Measurements from ENCODE around the gene PPP1R14C. TPM values are rescaled to one million over a fixed set of nuclear protein-coding genes. Genes with fewer than 3 reads are reported as not detected.

PPP1R14C gene
- polyA plus RNA-seq, 3 donors = 0.11 TPM; not detected in 2

GRCh38 chr6:150159757-150160156 lies 16.9 kb downstream of the PPP1R14C start:
- H3K4me1 ChIP-seq (ENCODE audit: control insufficient read depth in 1 of 2, insufficient read depth in 2 of 2, low read length in 2 of 2) = peaks cover 0 to 3% of the 10 kb centered on the region in 2 donors
- no peak overlapping the region for H3K4me3 ChIP-seq (replicated peaks in 1 of 3; ENCODE audit: low read depth in 2 of 3, low read length in 3 of 3)
- H3K79me2 ChIP-seq (ENCODE audit: insufficient read depth, low read length) = no peaks in the 10 kb centered on the region
- H3K4me1 Mint-ChIP-seq = peaks cover 9% of the 10 kb centered on the region
- H3K27ac ChIP-seq (ENCODE audit: low read depth in 1 of 2, low read length in 2 of 2) = no peak overlapping the region
- intact Hi-C loops (cut with micrococcal nuclease) = no loop called here
- H3K9me3 Mint-ChIP-seq = peaks cover 0 to 4% (median 0%) of the 10 kb centered on the region in 7 donors
- WGBS (ENCODE audit: insufficient coverage) = 100% methylated on average over 1 of the region's 4 CpGs
- H3K27me3 Mint-ChIP-seq (ENCODE audit: low read depth in 3 of 3) = peaks cover 3 to 8% (median 6%) of the 10 kb centered on the region in 3 donors
- H3K36me3 Mint-ChIP-seq = no peaks in the 10 kb centered on the region
- no peak overlapping the region for H2AFZ ChIP-seq (ENCODE audit: insufficient read depth, low read depth, low read length, poor library complexity, severe bottlenecking)
- no peaks in the 10 kb centered on the region for H3K27me3 ChIP-seq (ENCODE audit: control insufficient read depth in 2 of 2, insufficient read depth in 2 of 2, low read length in 2 of 2)
- H3K36me3 ChIP-seq (replicated peaks in 1 of 2; ENCODE audit: control insufficient read depth in 1 of 2, insufficient read depth in 2 of 2, low read length in 2 of 2) = no peaks in the 10 kb centered on the region
- H3K4me3 Mint-ChIP-seq = no peak overlapping the region
- no peak for TF ChIP-seq CTCF (IDR thresholded peaks at IDR 0.05)
- H3K9me3 ChIP-seq (replicated peaks in 1 of 2; ENCODE audit: control insufficient read depth in 1 of 2, insufficient read depth in 1 of 2, low read length in 2 of 2) = no peaks in the 10 kb centered on the region
- H3K4me2 ChIP-seq (replicated peaks; ENCODE audit: extremely low read depth, low read length, poor library complexity, severe bottlenecking) = no peak overlapping the region
- no peak overlapping the region for H3K9ac ChIP-seq (ENCODE audit: insufficient read depth, low read length, poor library complexity, severe bottlenecking)
- DNase-seq = no peak
- no peaks in the 10 kb centered on the region for H4K20me1 ChIP-seq (ENCODE audit: insufficient read depth, low read length)
- no peak overlapping the region for H3K27ac Mint-ChIP-seq

GRCh38 chr6:150163970-150164369 lies 21.1 kb downstream of the PPP1R14C start:
- Mint-ChIP-seq H3K4me1 (peaks cover 7% of the 10 kb centered on the region), H3K4me3 (no peak overlapping the region), H3K27me3 (ENCODE audit: low read depth in 3 of 3) (peaks cover 2 to 10% (median 6%) of the 10 kb centered on the region in 3 donors), H3K36me3 (no peaks in the 10 kb centered on the region), H3K27ac (no peak overlapping the region), H3K9me3 (peaks cover 0 to 9% (median 0%) of the 10 kb centered on the region in 7 donors)
- Histone ChIP-seq H3K9me3 (replicated peaks in 1 of 2; ENCODE audit: control insufficient read depth in 1 of 2, insufficient read depth in 1 of 2, low read length in 2 of 2) (no peaks in the 10 kb centered on the region), H2AFZ (ENCODE audit: insufficient read depth, low read depth, low read length, poor library complexity, severe bottlenecking) (no peak overlapping the region), H4K20me1 (ENCODE audit: insufficient read depth, low read length) (no peaks in the 10 kb centered on the region), H3K27me3 (ENCODE audit: control insufficient read depth in 2 of 2, insufficient read depth in 2 of 2, low read length in 2 of 2) (no peaks in the 10 kb centered on the region), H3K79me2 (ENCODE audit: insufficient read depth, low read length) (no peaks in the 10 kb centered on the region), H3K9ac (ENCODE audit: insufficient read depth, low read length, poor library complexity, severe bottlenecking) (no peak overlapping the region), H3K36me3 (replicated peaks in 1 of 2; ENCODE audit: control insufficient read depth in 1 of 2, insufficient read depth in 2 of 2, low read length in 2 of 2) (no peaks in the 10 kb centered on the region), H3K27ac (ENCODE audit: low read depth in 1 of 2, low read length in 2 of 2) (no peak overlapping the region), H3K4me1 (ENCODE audit: control insufficient read depth in 1 of 2, insufficient read depth in 2 of 2, low read length in 2 of 2) (peaks cover 7 to 12% of the 10 kb centered on the region in 2 donors), H3K4me3 (replicated peaks in 1 of 3; ENCODE audit: low read depth in 2 of 3, low read length in 3 of 3) (no peak overlapping the region), H3K4me2 (replicated peaks; ENCODE audit: extremely low read depth, low read length, poor library complexity, severe bottlenecking) (no peak overlapping the region)
- WGBS (ENCODE audit: insufficient coverage) = no CpG with 5 or more reads among the region's 3 CpGs
- no peak for TF ChIP-seq CTCF (IDR thresholded peaks at IDR 0.05)
- no peak for DNase-seq
- intact Hi-C loops (cut with micrococcal nuclease) = no loop called here
